ENCODE results near the gene PRR7.
A peak's percentile ranks its signal among the peaks of the same experiment; 100 is the strongest.
"Not testable (repeated sequence)": the region's sequence is repeated elsewhere in the genome, so short reads cannot be mapped to it uniquely, and the experiment has no call there.

Gene PRR7, protein sequence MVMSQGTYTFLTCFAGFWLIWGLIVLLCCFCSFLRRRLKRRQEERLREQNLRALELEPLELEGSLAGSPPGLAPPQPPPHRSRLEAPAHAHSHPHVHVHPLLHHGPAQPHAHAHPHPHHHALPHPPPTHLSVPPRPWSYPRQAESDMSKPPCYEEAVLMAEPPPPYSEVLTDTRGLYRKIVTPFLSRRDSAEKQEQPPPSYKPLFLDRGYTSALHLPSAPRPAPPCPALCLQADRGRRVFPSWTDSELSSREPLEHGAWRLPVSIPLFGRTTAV

DNA sequence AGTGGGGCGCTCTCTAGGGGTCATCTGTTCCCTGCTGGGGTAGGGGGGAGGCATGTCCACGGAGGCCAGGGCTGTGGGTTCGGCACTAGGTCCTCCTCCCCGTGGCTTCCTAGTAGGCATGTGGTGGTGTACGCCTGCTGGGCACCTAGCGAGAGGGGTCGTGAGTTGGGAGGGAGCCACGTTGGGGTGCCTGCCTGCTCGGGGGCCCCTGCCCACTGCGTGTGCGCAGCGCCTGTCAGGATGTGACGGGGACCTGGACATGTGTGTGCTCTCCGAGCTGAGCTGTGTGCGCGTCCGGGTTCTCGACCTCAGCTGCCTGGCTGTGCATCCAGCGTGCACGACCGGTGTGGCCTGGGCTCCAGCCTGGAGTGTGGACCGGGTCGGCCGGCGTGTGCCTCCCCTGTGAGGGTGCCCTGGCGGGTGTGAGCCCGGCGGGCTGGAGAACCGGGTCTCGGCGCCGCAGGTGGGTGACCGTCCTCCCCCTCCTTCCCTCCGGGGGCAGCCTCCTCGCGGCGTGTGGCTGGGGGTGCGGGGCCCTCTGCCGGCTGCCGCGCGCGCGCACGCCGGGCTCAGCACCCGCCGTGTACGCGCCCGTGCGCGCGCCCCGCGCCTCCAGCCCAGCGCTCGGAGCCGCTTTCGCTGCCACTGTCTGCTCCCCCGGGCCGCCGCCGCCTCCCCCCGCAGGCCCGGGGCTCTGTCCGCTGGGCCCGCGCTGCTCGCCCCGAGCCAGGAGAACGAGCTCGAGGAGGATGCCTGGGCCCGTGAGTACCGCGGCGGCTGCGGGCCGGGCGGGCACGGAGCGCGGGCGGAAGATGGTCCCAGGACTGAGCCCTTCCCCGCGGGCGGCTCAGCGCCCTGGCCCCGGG, at the start of gene PRR7:
Gene PRR7 (plus strand): TSS at position 615 of the 866 bp plus-strand sequence. CDS start 8,254 bp downstream, outside the sequence.
- DNase-seq = peak; percentile 72

DNA sequence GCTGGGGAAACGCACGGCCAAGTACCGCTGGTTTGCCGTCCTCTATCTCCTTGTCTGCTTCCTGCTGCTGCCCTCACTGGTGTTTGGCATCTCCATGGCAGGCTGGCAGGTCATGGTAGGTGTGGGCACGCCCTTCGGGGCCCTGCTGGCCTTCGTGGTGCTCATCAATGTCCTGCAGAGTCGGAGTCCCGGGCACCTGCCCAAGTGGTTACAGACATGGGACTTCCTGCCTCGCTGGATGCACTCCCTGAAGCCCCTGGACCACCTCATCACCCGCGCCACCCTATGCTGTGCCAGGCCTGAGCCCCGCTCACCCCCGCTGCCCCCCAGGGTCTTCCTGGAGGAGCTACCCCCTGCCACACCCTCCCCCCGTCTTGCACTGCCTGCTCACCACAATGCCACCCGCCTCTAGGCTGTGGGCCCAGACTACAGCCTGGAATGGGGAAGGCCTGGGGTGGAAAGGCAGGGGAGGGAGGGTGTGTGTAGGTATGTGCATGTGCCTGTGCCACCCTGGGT, 48.7 kb upstream of the PRR7 start:
- DNase-seq = no peak

- no peak for DNase-seq
Measured at GRCh38 chr5:177399997-177400868, 46.4 kb upstream of the PRR7 start, which contains the start of gene PFN3. PFN3 (minus strand) TSS chr5:177400661; CDS start chr5:177400576, 85 bp downstream.

DNA sequence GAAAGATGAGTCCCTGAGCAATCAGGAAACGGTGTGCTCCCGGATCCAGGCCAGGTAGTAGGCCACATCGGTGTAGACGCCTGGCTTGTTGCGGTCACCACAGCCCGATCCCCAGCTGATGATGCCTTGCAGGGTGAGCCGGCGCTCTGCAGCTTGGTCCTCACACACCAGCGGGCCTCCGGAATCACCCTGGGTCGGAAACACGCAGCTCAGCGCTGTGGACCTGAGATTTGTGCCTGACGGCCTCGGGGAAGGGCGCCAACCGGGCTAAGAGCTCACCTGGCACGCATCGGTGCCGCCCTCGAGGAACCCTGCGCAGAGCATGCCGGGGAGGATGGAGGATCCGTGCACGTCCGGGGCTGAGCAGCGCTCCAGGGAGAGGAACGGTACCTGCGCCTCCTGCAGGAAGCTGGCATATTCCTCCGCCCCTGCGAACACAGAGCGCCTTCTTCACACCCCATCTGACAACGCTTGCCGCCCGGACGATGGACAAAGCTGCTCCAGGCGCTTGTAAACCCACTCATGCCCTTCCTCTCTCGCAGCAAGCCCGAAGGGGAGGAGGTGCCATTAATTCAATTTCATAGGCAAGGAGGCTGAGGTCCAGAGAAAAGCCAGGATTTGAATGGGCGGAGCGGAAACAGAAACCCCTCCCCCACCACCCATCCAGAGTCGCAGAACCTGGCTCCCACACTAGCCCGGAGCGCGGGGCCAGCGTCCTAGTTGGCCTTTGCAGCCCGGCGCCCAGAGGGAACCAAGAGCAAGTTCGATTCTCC, 44.2 kb upstream of the PRR7 start:
- peak; percentile 73 for DNase-seq

DNA sequence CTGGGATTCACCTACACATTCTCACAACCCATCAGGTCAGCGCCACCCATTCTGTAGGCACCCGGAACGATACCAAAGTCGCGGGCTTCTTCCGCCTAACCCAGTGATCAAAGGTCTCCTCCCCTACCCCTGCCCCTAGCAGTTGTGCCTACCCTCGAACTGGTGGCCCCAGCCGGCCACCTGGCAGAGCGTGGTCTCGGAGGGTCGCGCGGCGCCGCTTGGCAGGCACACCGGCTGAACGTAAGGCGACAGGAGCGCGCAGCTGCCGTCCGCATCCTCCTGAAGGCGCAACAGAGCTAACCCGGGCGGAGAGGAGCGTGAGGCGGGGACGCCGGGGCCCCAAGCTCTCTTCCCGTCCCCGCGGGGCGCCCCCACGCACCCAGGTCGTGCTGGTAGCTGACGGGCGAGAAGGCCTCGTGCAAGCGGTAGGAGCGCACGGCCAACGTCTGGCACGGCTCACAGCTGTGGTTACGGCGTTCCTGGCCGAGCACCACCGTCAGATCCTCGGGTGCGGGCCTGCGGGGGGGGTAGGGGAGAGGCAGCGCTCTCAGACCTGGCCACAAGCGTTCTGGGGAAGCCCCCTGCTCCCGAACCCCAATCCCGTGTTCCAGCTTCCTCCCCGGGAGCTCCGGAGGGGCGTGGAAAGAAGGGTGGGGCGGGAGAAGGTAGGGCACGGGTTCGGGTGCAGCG, 43.4 kb upstream of the PRR7 start:
- DNase-seq = peak; percentile 26

GRCh38 chr5:177403792-177404640, 42.6 kb upstream of the PRR7 start:
- DNase-seq = peak; percentile 91

DNA sequence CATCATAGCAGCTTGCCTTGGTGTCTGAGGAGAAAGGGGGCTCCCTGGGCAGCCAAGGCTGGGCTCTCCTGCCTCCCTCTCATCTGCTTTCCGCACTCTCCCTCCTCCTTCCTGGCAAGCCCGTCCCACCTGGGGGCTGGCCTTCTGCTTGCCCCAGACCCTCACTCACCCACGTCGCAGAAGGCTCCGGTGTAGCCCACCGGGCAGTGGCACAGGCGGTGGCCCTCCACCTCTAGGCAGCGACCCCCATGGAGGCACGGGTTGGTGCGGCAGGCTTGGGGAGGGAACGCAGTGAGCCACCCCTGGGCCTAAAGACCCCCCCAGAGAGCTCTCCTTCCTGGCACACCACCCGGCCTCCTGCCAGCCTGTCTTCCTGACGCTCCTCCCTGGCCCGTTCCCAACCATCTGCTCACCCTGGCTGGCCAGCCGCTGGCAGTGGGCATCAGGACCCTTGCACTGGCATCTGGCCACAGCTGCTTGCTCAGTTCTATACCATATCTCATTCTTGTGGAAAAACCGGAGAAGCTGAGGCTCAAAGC, 41.9 kb upstream of the PRR7 start:
- no peak for DNase-seq

DNA sequence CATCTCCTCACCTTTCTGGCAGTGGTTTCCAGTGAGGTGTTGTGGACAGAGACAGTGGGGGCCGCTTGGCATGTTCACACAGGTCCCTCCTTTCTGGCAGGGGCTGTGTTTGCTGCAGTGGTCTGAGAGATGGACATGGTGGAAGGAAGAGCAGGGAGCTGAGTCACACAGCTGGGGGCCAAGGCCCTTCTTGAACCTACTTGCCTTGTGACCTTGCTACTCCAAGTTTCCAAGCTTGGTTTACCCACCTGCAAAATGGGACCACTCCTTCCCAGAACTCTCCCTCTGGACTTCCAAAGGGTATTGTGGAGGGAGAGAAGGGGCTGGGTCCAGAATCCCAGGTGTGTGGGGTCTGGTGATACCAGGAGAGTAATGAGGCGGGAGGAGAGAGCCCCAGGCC, 41.3 kb upstream of the PRR7 start:
- DNase-seq = no peak

DNA sequence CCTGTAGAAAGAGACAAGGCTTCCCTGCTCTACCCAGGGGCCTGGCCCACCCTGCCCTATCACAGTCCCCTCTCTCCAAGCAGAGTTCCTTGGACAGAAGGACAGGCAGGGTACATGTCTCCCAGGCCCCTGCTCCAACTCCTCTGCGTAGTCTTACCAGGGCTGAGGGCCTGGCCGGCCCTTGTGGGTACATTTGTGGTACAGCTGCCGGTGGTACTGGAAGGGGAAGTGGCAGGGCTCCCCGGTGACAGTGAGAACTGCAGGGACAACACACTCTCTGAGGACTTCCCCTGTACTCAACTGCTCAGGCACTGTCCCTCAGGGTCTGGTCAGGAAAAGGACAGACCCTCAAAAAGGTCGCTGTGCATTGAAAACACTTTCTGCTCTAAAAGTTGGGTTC, 40.8 kb upstream of the PRR7 start:
- peak; percentile 74 for DNase-seq

GRCh38 chr5:177409043-177409801, 37.4 kb upstream of the PRR7 start, which contains the start of gene F12:
F12 (minus strand) TSS chr5:177409564; CDS start chr5:177409527, 37 bp downstream.
- no peak for DNase-seq

DNA sequence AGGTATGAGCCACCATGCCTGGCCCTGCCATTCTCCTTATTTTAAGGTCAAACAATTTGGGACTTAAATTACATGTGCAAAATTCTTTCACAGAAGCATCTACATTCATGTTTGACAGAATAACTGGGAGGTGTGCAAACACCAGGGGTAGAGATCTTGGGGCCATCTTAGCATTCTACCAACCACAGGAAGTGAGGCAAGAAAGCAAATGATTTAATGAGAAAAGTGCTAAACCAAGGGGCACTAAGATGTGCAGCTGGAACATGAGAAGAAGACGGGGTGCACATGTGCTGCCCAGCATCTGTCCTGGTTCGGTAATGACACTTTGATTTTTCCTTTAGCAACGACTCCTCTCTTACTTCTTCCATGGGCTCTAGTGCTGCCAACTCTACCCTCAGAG, 36.0 kb upstream of the PRR7 start:
- no peak for DNase-seq

GRCh38 chr5:177412603-177413233, 33.9 kb upstream of the PRR7 start:
- DNase-seq = no peak

- DNase-seq = no peak
Measured at GRCh38 chr5:177414481-177414880, 32.1 kb upstream of the PRR7 start.

- DNase-seq = not testable (repeated sequence)
Measured at GRCh38 chr5:177417081-177417480, 29.5 kb upstream of the PRR7 start.

DNA sequence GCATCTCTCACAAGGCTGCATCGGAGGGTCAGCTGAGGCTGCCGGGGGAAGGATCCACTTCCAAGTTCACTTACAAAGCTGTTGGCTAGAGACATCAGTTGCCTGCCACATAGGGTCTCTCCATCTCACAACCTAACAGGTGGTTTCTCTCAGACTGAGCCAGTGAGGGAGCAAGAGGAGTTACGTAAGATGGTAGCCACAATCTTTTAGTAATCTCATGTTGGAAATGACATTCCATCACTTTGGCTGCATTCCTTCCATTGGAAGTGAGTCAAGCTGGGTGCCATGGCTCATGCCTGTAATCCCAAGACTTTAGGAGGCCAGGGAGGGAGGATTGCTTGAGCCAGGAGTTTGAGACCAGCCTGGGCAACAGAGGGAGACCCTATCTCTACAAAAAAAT, 27.6 kb upstream of the PRR7 start:
- no peak for DNase-seq

- DNase-seq = not testable (repeated sequence)
Measured at GRCh38 chr5:177420472-177420871, 26.1 kb upstream of the PRR7 start.

- no peak for DNase-seq
Measured at GRCh38 chr5:177421062-177421798, 25.4 kb upstream of the PRR7 start.

DNA sequence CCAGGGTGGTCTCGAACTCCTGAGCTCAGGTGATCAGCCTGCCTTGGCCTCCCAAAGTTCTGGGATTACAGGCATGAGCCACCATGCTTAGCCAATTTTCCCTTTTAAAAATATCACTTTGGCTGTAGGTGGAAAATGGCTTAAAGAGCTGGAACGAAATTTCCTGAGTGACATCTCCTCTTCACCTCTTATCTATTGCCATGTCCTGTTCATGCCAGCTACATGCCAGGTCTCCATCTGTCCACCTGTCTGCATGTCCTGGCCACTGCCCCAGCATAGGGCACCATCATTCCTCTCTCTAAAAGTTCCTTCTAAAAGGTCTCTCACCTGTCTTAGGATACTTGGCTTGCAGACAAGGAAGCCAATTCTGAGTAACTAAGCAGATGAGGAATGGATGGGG, 22.9 kb upstream of the PRR7 start:
- no peak for DNase-seq
